SK-N-MC (cell line): ENCODE measurements around the gene TSPOAP1.

Experiments
- DNase-seq: peaks from one replicate; pipeline ENCODE4 v3.0.0-alpha.2; 2011; ENCODE audit warnings: low read depth, low spot score
- H3K27ac ChIP-seq: fragments of 200-600 bp; sonication (generic); 2 replicates; pipeline ENCODE4 v1.5.1; 2016; ENCODE audit warnings: mixed run types
- H3K36me3 ChIP-seq: fragments of 200-600 bp; sonication (generic); 2 replicates; pipeline ENCODE4 v1.6.1; 2017; ENCODE audit warnings: antibody characterized with exemption, low read length, mixed read lengths; ENCODE audit not compliant: insufficient read depth
- H3K4me3 ChIP-seq: fragments of 200-600 bp; sonication (generic); 2 replicates; pipeline ENCODE4 v1.5.1; 2016
- H3K9ac ChIP-seq: fragments of 200-600 bp; sonication (generic); 2 replicates; pipeline ENCODE4 v1.8.0; 2017; ENCODE audit warnings: mixed run types, mixed read lengths; ENCODE audit not compliant: insufficient read length
- H3K9me3 ChIP-seq: fragments of 200-600 bp; sonication (generic); 2 replicates; pipeline ENCODE4 v1.6.1; 2017; ENCODE audit warnings: low read depth, mild to moderate bottlenecking, antibody characterized with exemption, low read length, moderate library complexity, mixed read lengths
- EZH2 ChIP-seq: fragments of 200-600 bp; sonication (generic); IDR thresholded peaks from one replicate; pipeline ENCODE4 v1.6.1; 2017; ENCODE audit warnings: antibody characterized with exemption
- FOXP2 ChIP-seq: optimal IDR thresholded peaks from 2 replicates; pipeline ENCODE3; 2011; ENCODE audit warnings: mild to moderate bottlenecking, moderate library complexity; ENCODE audit not compliant: insufficient read depth; ENCODE audit errors: extremely low read length, control extremely low read depth
- POLR2AphosphoS5 ChIP-seq: IDR thresholded peaks from 2 replicates; pipeline ENCODE4 v1.6.1; 2012; ENCODE audit warnings: mild to moderate bottlenecking, low read depth, low read length, borderline replicate concordance

Gene TSPOAP1

GRCh38 chr17:58370716-58371115 is 42.1 kb upstream of the TSPOAP1 start:
- Histone ChIP-seq H3K36me3 (no peaks in the 10 kb centered on the region), H3K9me3 (no peaks in the 10 kb centered on the region), H3K4me3 (no peak overlapping the region), H3K9ac (no peak overlapping the region), H3K27ac (no peak overlapping the region)
- TF ChIP-seq POLR2AphosphoS5 = no peak
- no peak for TF ChIP-seq EZH2
- no peak for TF ChIP-seq FOXP2
- DNase-seq = no peak

DNA sequence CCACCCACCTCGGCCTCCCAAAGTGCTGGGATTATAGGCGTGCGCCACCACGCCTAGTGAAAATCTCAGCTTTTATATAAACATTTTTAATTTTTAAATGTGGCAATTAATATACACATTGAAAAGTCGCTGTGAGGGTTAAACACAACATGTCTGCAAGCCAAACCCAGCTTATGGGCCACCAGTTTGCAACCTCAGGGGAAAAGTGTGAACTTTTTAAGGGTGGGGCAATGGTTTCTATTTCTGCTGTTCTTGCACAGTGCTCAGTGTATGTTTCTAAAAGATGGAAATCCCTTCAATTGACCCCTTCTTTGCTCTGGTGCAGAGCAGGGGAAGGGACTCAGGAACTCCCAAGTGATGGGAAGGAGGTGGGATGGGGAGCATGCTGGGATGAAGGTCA is 41.7 kb upstream of the TSPOAP1 start:
- TF ChIP-seq FOXP2 = no peak
- no peaks in the 10 kb centered on the region for H3K9me3 ChIP-seq
- no peaks in the 10 kb centered on the region for H3K36me3 ChIP-seq
- H3K27ac ChIP-seq = no peak overlapping the region
- no peak for DNase-seq
- H3K9ac ChIP-seq = no peak overlapping the region
- H3K4me3 ChIP-seq = no peak overlapping the region

DNA sequence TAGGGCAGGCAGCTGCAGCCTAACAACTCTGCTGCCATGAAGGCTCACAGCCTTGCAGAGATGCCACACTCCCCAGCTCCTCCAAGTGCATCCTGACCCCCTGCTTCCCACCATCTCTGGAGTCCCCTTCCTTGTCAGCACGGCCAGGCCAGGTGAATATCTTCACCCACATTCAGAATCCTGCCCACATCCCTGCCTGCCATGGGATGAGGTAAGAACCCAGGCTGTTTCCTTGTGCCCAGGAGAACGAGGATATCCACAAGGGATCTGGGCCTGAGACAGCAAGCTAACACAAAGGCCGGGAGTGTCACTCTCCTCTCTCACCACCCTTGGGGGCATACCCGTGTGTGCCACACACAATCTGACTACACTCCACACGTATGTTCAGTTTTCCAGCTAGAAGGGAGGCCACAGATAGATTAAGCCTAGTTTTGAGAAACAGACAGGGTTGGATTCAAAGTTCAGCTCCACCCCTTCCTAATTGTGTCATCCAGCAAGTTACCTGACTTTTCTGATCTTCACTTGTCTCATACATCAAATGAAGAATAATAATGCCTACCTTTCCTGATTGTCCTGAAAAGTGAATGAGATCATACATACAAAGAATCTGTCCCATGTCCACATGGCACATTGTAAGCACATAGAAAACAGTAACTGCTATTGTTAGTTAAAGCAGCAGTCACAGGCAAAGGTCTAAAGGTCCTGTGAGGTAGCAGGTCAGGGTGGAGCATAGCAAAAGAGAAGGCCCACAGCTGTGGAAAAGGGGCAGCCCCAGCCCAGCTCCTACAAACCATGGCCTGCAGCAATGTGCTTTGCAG is 40.8 kb upstream of the TSPOAP1 start:
- H3K36me3 ChIP-seq = no peaks in the 10 kb centered on the region
- no peak overlapping the region for H3K9ac ChIP-seq
- no peak for DNase-seq
- no peak for TF ChIP-seq EZH2
- TF ChIP-seq FOXP2 = no peak
- TF ChIP-seq POLR2AphosphoS5 = no peak
- no peak overlapping the region for H3K27ac ChIP-seq
- H3K4me3 ChIP-seq = no peak overlapping the region
- no peaks in the 10 kb centered on the region for H3K9me3 ChIP-seq

DNA sequence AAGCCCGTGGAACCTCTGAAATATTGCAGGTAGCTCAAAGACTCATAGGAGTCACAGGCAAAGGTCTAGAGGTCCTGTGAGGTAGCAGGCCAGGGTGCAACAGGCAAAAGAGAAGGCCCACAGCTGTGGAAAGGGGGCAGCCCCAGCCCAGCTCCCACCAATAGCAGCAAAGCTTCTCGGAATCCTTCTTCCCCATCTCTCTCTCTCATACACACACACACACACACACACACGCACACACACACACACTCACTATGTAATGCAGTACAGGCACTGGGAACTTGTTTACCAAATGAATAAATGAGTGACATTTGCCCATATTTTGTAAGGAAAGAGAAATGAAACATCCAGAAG is 40.2 kb upstream of the TSPOAP1 start:
- Histone ChIP-seq H3K4me3 (no peak overlapping the region), H3K27ac (no peak overlapping the region), H3K36me3 (no peaks in the 10 kb centered on the region), H3K9me3 (no peaks in the 10 kb centered on the region), H3K9ac (no peak overlapping the region)
- DNase-seq = no peak
- TF ChIP-seq FOXP2 (no peak), POLR2AphosphoS5 (no peak), EZH2 (no peak)

DNA sequence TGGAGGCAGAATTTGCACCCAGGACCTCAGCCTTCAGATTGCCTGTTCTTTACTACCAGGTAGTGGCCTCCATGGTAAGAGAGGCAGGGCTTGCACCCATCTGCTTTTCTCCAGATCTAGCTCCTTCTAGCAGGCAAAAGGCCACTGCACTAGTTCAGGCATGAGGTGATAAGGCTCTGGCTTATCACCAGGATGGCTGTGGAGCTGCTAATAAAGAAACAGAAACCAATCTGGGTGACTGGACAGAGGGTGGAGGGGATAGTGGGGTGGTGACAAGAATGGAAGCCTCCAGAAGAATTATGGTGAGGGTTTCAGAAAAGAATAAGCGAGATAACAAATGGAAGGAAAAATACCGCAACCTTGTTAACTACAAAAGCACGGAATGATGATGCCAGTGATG is 38.9 kb upstream of the TSPOAP1 start:
- no peak overlapping the region for H3K9ac ChIP-seq
- no peak overlapping the region for H3K27ac ChIP-seq
- no peak overlapping the region for H3K4me3 ChIP-seq
- no peaks in the 10 kb centered on the region for H3K9me3 ChIP-seq
- no peak for TF ChIP-seq FOXP2
- TF ChIP-seq EZH2 = no peak
- no peak for TF ChIP-seq POLR2AphosphoS5
- DNase-seq = no peak
- H3K36me3 ChIP-seq = no peaks in the 10 kb centered on the region

DNA sequence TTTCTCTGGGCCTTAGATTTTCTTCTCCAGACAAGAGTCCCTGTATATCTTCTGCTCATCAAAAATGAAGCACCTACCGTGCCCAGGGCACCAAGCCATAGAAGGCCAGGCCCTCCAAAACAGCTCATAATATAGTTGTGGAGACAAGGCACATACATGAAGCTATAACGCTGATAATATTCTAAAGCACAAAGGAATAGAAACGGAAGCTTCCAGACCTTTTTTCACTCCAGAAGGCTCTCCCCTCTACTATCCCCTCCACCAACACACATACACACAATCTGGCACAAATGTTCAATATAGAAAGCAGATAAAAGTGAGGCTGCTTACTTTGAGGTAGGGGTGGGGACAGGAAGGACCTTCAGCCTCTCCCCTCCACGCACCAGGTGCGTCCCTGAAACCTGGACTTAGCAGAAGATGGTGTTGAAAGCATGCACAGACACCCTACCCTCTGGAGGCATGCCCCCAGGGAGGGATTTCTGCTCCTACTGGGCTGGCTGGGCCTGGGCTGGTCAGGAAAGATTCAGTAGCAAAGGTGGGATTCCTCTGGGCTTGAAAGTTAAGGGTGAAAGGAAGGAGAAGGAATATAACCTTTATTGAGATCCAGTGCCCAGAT is 37.5 kb upstream of the TSPOAP1 start:
- H3K27ac ChIP-seq = no peak overlapping the region

DNA sequence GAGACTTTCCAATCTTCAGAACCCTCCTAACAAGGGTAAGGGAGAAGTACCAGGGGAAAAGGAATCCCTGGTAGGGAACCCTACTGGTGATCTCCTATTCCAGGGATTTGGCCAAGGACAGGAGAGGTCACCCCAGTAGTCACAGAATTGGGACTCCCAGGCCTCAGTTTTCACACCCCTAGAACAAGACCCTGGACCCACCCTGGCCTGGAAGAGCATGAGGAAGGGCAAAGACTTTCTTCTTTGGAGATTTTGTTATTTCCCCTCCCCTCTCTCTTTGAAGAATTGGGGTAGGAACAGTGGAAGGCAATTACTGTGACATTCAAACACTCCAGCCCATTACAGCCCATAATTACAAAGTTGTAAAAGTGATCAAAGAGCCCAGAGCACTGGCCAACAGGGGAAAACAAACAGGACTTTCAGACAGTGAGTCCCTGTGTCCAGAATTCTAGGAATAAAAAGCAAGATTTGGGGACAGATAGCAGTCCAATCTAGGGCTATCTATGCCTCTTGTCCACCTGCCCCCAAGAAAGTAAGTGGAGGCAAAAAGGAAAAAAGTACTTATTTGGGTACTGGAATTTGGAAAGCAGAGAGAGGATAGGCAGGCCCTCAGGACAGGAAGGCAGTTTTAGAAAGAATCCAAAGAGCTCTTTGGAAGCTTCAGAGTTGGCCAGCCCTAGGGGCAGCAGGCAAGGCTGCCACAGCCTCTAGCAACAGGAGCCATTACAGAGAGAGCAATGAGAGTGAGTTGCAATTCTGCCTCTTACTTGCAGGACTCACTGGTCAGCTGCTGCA is 36.8 kb upstream of the TSPOAP1 start:
- no peaks in the 10 kb centered on the region for H3K36me3 ChIP-seq
- H3K4me3 ChIP-seq = no peak overlapping the region
- no peak overlapping the region for H3K27ac ChIP-seq
- no peak overlapping the region for H3K9ac ChIP-seq
- no peaks in the 10 kb centered on the region for H3K9me3 ChIP-seq
- TF ChIP-seq FOXP2 = no peak
- no peak for TF ChIP-seq EZH2
- no peak for TF ChIP-seq POLR2AphosphoS5
- DNase-seq = no peak

More for the DNA sequence above, 37.5 kb upstream of the TSPOAP1 start:
- no peak for DNase-seq
- Histone ChIP-seq H3K9ac (no peak overlapping the region), H3K36me3 (no peaks in the 10 kb centered on the region), H3K9me3 (no peaks in the 10 kb centered on the region), H3K4me3 (no peak overlapping the region)
- no peak for TF ChIP-seq EZH2
- TF ChIP-seq POLR2AphosphoS5 = no peak
- TF ChIP-seq FOXP2 = no peak

- Histone ChIP-seq H3K9me3 (no peaks in the 10 kb centered on the region), H3K27ac (no peak overlapping the region), H3K9ac (no peak overlapping the region), H3K36me3 (no peaks in the 10 kb centered on the region), H3K4me3 (no peak overlapping the region)
- TF ChIP-seq FOXP2 (no peak), EZH2 (no peak), POLR2AphosphoS5 (no peak)
- no peak for DNase-seq
These were observed 35.8 kb upstream of the TSPOAP1 start for GRCh38 chr17:58364270-58364942.
